IMR-90 (cell line): ENCODE measurements around the gene CBY1. TPM values are rescaled to one million over a fixed set of nuclear protein-coding genes. Genes with fewer than 3 reads are reported as not detected.

Experiments
- ATAC-seq: fragments of 200-7000 bp; cut with Tn5 transposase; 2 replicates; pipeline ENCODE4 v1.9.1; 2020; ENCODE audit warnings: low read depth, mild to moderate bottlenecking, moderate library complexity
- BruUV-seq: library from RNA; stranded (reverse); fragments of 400-500 nt; replicated peaks from 2 replicates; lab custom pipeline; 2021; lab: Mats Ljungman, UMichigan
- CTCF ChIA-PET: fragments of 300-600 bp; formaldehyde crosslinking; extraction: SDS; loops from one replicate; lab custom pipeline; 2021; ENCODE audit warnings: antibody characterized with exemption; lab: Yijun Ruan, JAX
- POLR2A ChIA-PET: fragments of 300-600 bp; sonication (Branson Sonifier 250); formaldehyde crosslinking; loops from one replicate; lab custom pipeline; 2022; ENCODE audit warnings: antibody characterized with exemption; ENCODE audit not compliant: unreplicated experiment; lab: Charles Lee
- DNase-seq: peaks from one replicate; pipeline ENCODE4 v3.0.0; 2013
- H2AFZ ChIP-seq: replicated peaks from 2 replicates; pipeline ENCODE3; 2013; ENCODE audit warnings: low read length, mild to moderate bottlenecking; ENCODE audit not compliant: poor library complexity
- H2AK5ac ChIP-seq: 2 replicates; pipeline ENCODE4 v1.6.1; 2013; ENCODE audit warnings: low read depth, low read length, inconsistent platforms
- H2AK9ac ChIP-seq: replicated peaks from 2 replicates; pipeline ENCODE3; 2013; ENCODE audit warnings: mild to moderate bottlenecking, low read depth, low read length, moderate library complexity; ENCODE audit not compliant: poor library complexity
- H2BK120ac ChIP-seq: 2 replicates; pipeline ENCODE4 v1.6.1; 2013; ENCODE audit warnings: low read depth, low read length, inconsistent platforms
- H2BK15ac ChIP-seq: 3 replicates; pipeline ENCODE4 v1.6.1; 2013; ENCODE audit warnings: low read depth, low read length, inconsistent platforms
- H2BK20ac ChIP-seq: 2 replicates; pipeline ENCODE4 v1.6.1; 2013; ENCODE audit warnings: low read depth, mild to moderate bottlenecking, inconsistent platforms, low read length, moderate library complexity
- H2BK5ac ChIP-seq: 2 replicates; pipeline ENCODE4 v1.6.1; 2013; ENCODE audit warnings: mild to moderate bottlenecking, low read depth, low read length, inconsistent platforms; ENCODE audit not compliant: poor library complexity, severe bottlenecking
- H3K14ac ChIP-seq: replicated peaks from 2 replicates; pipeline ENCODE4 v1.6.1; 2013; ENCODE audit warnings: low read depth, low read length, inconsistent platforms
- H3K18ac ChIP-seq: 2 replicates; pipeline ENCODE4 v1.6.1; 2013; ENCODE audit warnings: low read depth, low read length, control low read depth
- H3K23ac ChIP-seq: 2 replicates; pipeline ENCODE4 v1.6.1; 2013; ENCODE audit warnings: low read depth, low read length, inconsistent platforms
- H3K27ac ChIP-seq: 2 replicates; pipeline ENCODE4 v1.5.1; 2013; ENCODE audit warnings: mild to moderate bottlenecking, control low read depth, low read length; ENCODE audit not compliant: insufficient read depth
- H3K27me3 ChIP-seq: 2 replicates; pipeline ENCODE4 v1.6.1; 2013; ENCODE audit warnings: low read length; ENCODE audit not compliant: control insufficient read depth, insufficient read depth
- H3K36me3 ChIP-seq: 2 replicates; pipeline ENCODE4 v1.6.1; 2013; ENCODE audit warnings: low read length, mixed read lengths; ENCODE audit not compliant: control insufficient read depth, insufficient read depth
- H3K4ac ChIP-seq: 2 replicates; pipeline ENCODE4 v1.6.1; 2013; ENCODE audit warnings: low read depth, low read length, inconsistent platforms
- H3K4me1 ChIP-seq: 2 replicates; pipeline ENCODE4 v1.6.1; 2013; ENCODE audit warnings: low read length, mixed read lengths; ENCODE audit not compliant: control insufficient read depth, insufficient read depth
- H3K4me2 ChIP-seq: 2 replicates; pipeline ENCODE4 v1.6.1; 2013; ENCODE audit warnings: low read depth, mild to moderate bottlenecking, control low read depth, low read length, moderate library complexity
- H3K4me3 ChIP-seq: 2 replicates; pipeline ENCODE4 v1.5.1; 2013; ENCODE audit warnings: low read depth, mild to moderate bottlenecking, control low read depth, low read length, moderate library complexity; ENCODE audit not compliant: insufficient read depth
- H3K56ac ChIP-seq: 2 replicates; pipeline ENCODE4 v1.6.1; 2013; ENCODE audit warnings: low read length, inconsistent platforms; ENCODE audit not compliant: insufficient read depth; ENCODE audit errors: extremely low read depth
- H3K79me1 ChIP-seq, 2 experiments: 2 replicates each; pipeline ENCODE4 v1.6.1; 2013; ENCODE audit warnings: low read length in 2 of 2, inconsistent platforms in 1 of 2, low read depth in 1 of 2
- H3K9ac ChIP-seq: 2 replicates; pipeline ENCODE4 v1.6.1; 2013; ENCODE audit warnings: low read depth, low read length, control low read depth
- H3K9me1 ChIP-seq: 2 replicates; pipeline ENCODE4 v1.6.1; 2013; ENCODE audit warnings: low read length, inconsistent platforms; ENCODE audit not compliant: insufficient read depth
- H3K9me3 ChIP-seq: 2 replicates; pipeline ENCODE4 v1.6.1; 2013; ENCODE audit warnings: low read length; ENCODE audit not compliant: control insufficient read depth, insufficient read depth
- H4K20me1 ChIP-seq: 2 replicates; pipeline ENCODE4 v1.6.1; 2013; ENCODE audit warnings: low read length, inconsistent platforms; ENCODE audit not compliant: insufficient read depth
- H4K5ac ChIP-seq: 2 replicates; pipeline ENCODE4 v1.6.1; 2013; ENCODE audit warnings: mild to moderate bottlenecking, low read depth, low read length, control low read depth
- H4K8ac ChIP-seq, 2 experiments: 2 replicates each; pipeline ENCODE4 v1.6.1; 2013; ENCODE audit warnings: low read depth in 2 of 2, low read length in 2 of 2, control low read depth in 1 of 2, inconsistent platforms in 1 of 2
- H4K91ac ChIP-seq: 2 replicates; pipeline ENCODE4 v1.6.1; 2013; ENCODE audit warnings: low read depth, low read length, inconsistent platforms; ENCODE audit not compliant: insufficient read depth
- CEBPB ChIP-seq: IDR thresholded peaks from 2 replicates; pipeline ENCODE4 v1.6.1; 2012; ENCODE audit warnings: low read depth, low read length, improper control_type of control experiment
- CHD1 ChIP-seq: IDR thresholded peaks from 2 replicates; pipeline ENCODE4 v1.6.1; 2012; ENCODE audit warnings: low read depth, low read length, improper control_type of control experiment
- FOS ChIP-seq: fragments of 150-350 bp; IDR thresholded peaks from 2 replicates; pipeline ENCODE4 v1.6.1; 2016; ENCODE audit warnings: low read depth, low read length
- MAZ ChIP-seq: IDR thresholded peaks from 2 replicates; pipeline ENCODE4 v1.6.1; 2012; ENCODE audit warnings: low read depth, mild to moderate bottlenecking, low read length, improper control_type of control experiment, moderate library complexity, borderline replicate concordance
- MXI1 ChIP-seq: IDR thresholded peaks from 2 replicates; pipeline ENCODE4 v1.6.1; 2012; ENCODE audit warnings: low read depth, mild to moderate bottlenecking, low read length, moderate library complexity, borderline replicate concordance
- POLR2A ChIP-seq: IDR thresholded peaks from 2 replicates; pipeline ENCODE4 v1.6.1; 2012; ENCODE audit warnings: mild to moderate bottlenecking, low read depth, low read length
- RCOR1 ChIP-seq: IDR thresholded peaks from 2 replicates; pipeline ENCODE4 v1.6.1; 2012; ENCODE audit warnings: mild to moderate bottlenecking, low read length, improper control_type of control experiment; ENCODE audit not compliant: insufficient replicate concordance
- RFX5 ChIP-seq: IDR thresholded peaks from 2 replicates; pipeline ENCODE4 v1.8.0; 2012; ENCODE audit warnings: low read depth, mild to moderate bottlenecking, low read length, moderate library complexity
- SMC3 ChIP-seq: fragments of 150-350 bp; IDR thresholded peaks from 2 replicates; pipeline ENCODE4 v1.6.1; 2016; ENCODE audit warnings: low read depth, mild to moderate bottlenecking, antibody characterized with exemption, low read length, moderate library complexity
- WGBS, 2 experiments: methylation state at CpG; one replicate each; pipeline versions ENCODE4 v1.1.5 to v1.1.7; 2013; ENCODE audit warnings: missing lambda C conversion rate in 2 of 2; ENCODE audit not compliant: insufficient read length in 1 of 2; ENCODE audit errors: extremely low coverage in 2 of 2; 5-methylcytosine and 5-hydroxymethylcytosine counted together
- dilution Hi-C: fragments of 300-500 bp; cut with HindIII; formaldehyde crosslinking; loops from one replicate; pipeline ENCODE4 v1.14.3; 2018; ENCODE audit warnings: low sequenced_read_pairs; ENCODE audit not compliant: unreplicated experiment
- in situ Hi-C: fragments of 300-500 bp; cut with MboI; formaldehyde crosslinking; loops from 3 replicates; pipeline ENCODE4 v1.14.3; 2019; ENCODE audit warnings: low sequenced_read_pairs, inconsistent platforms, mixed read lengths
- intact Hi-C: fragments of 100-400 bp; cut with micrococcal nuclease; formaldehyde crosslinking; loops from 2 replicates; pipeline ENCODE4 v1.10.0; 2022
- polyA plus RNA-seq, 3 experiments: library from polyadenylated mRNA; depleted of rRNA; stranded (reverse); fragments of >200 nt; gene quantifications; 2 replicates each; pipeline ENCODE4 v1.2.3, GENCODE V29; 2012; ENCODE audit warnings: low replicate concordance in 1 of 3
- total RNA-seq: library from RNA; depleted of rRNA; stranded (reverse); fragments of >200 nt; gene quantifications from 2 replicates; pipeline ENCODE4 v1.2.3, GENCODE V29; 2012
- TF ChIP-seq, protein P1 (sequence below): fragments of 150-350 bp; IDR thresholded peaks from 2 replicates; pipeline ENCODE4 v1.6.1; 2017; ENCODE audit warnings: mild to moderate bottlenecking, antibody characterized with exemption, low read length, low read depth

Gene CBY1
- total and polyA plus RNA-seq, 2 of the 4 experiments (the other 2 are of a cell fraction): 13.8 to 30.0 TPM

DNA sequence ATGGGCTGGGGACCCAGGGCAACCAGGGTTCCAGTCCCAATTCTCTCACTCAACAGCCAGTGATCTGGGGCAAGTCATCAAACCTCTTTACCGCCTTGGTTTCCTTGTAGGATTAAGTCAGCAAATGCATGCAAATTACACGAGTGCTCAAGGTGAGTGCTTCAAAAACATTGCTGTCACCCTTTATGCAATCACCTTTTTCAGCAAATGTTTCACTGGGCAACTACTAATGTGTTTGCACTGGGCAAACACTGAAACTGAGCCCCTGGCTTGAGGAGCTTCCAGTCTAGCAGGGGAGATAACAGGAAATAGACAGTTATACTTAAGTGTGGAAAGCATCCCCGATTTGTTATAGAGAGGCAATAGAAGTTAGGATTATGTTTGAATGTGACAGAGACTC is 48.8 kb upstream of the CBY1 start (continued):
- TF ChIP-seq FOS (no peak), MAZ (no peak), SMC3 (no peak), CHD1 (no peak), MXI1 (no peak), POLR2A (no peak), RCOR1 (no peak)

DNA sequence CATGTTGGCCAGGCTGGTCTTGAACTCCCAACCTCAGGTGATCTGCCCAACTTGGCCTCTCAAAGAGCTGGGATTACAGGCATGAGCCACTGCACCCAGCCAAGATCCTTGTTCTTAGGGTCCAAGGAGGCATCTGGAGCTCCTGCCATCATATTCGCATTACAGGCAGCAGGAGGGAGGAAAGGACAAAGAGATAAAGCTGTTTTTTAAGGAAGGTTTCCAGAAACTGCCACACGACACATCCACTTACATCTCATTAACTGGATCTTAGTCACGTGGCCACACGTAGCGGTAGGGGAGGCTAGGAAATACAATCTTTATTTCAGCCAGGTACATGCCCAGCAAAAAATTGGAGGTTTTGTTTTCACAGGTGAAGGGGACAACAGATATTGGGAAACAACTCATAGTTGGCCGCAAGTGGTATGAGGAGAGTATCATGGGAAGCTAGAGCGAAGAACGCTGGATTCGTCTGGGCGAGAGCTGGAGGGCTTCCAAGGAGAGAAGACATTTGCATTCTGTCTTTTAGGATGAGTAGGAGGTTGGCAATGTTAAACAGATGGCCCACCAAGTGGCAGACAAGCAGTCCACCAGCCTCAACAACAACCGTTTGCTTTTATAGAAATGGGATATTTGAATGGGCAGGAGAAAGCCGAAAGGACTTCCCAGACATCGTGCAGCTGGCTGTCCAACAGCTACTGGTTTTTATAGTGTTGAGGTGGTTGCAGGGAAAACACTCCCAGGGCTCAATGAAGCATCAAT is 47.3 kb upstream of the CBY1 start:
- Histone ChIP-seq H2BK15ac (no peak overlapping the region), H3K18ac (no peak overlapping the region), H2BK20ac (no peak overlapping the region), H3K4me2 (no peak overlapping the region), H3K23ac (no peak overlapping the region), H3K4ac (no peak overlapping the region), H4K8ac (no peak overlapping the region), H3K36me3 (no peaks in the 10 kb centered on the region), H3K9me3 (no peaks in the 10 kb centered on the region), H2AK9ac (no peak overlapping the region), H3K27ac (no peak overlapping the region), H3K79me1 (no peaks in the 10 kb centered on the region), H2AFZ (no peak overlapping the region), H4K91ac (no peak overlapping the region), H3K14ac (no peak overlapping the region), H3K4me1 (peaks cover 4% of the 10 kb centered on the region), H2BK120ac (no peak overlapping the region), H3K56ac (no peak overlapping the region), H3K9ac (no peak overlapping the region), H3K4me3 (no peak overlapping the region), H2BK5ac (no peak overlapping the region), H4K5ac (no peak overlapping the region), H2AK5ac (no peak overlapping the region; the same call in 1 of the 2 replicates), H4K20me1 (no peaks in the 10 kb centered on the region), H3K9me1 (peaks cover 5% of the 10 kb centered on the region), H3K27me3 (no peaks in the 10 kb centered on the region)
- ATAC-seq (no peak), DNase-seq (no peak)
- dilution Hi-C loops: no loop called here
- ChIA-PET POLR2A (no interaction called here), CTCF (no interaction called here)
- BruUV-seq: no TSS peak
- 90% methylated on average over 4 of the region's 13 CpGs; no CpG with 5 or more reads in 1 of the 2 experiments for WGBS, 2 experiments
- in situ Hi-C loops: no loop called here
- intact Hi-C loops: no loop called here
- TF ChIP-seq FOS: no peak
- no peak for TF ChIP-seq MXI1
- no peak for TF ChIP-seq CEBPB
- TF ChIP-seq CHD1: no peak
- TF ChIP-seq, protein P1, sequence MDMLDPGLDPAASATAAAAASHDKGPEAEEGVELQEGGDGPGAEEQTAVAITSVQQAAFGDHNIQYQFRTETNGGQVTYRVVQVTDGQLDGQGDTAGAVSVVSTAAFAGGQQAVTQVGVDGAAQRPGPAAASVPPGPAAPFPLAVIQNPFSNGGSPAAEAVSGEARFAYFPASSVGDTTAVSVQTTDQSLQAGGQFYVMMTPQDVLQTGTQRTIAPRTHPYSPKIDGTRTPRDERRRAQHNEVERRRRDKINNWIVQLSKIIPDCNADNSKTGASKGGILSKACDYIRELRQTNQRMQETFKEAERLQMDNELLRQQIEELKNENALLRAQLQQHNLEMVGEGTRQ: no peak
- TF ChIP-seq RFX5: no peak
- TF ChIP-seq SMC3: no peak
